PFSK-1 (cell line): ENCODE data around the gene TCTA.

Source experiments
- FOXP2 ChIP-seq: optimal IDR thresholded peaks from 2 replicates; pipeline ENCODE3; 2011; ENCODE audit warnings: borderline replicate concordance, control low read depth, inconsistent platforms; ENCODE audit not compliant: insufficient read depth; ENCODE audit errors: extremely low read length, extremely low read depth
- POLR2AphosphoS5 ChIP-seq: IDR thresholded peaks from 2 replicates; pipeline ENCODE4 v1.6.1; 2012; ENCODE audit warnings: low read depth, mild to moderate bottlenecking, control low read depth, low read length, moderate library complexity
- SIN3A ChIP-seq: IDR thresholded peaks from 2 replicates; pipeline ENCODE4 v1.6.1; 2012; ENCODE audit warnings: mild to moderate bottlenecking, low read length, moderate library complexity, borderline replicate concordance; ENCODE audit not compliant: insufficient read depth
- TAF1 ChIP-seq: IDR thresholded peaks from 2 replicates; pipeline ENCODE4 v1.6.1; 2012; ENCODE audit warnings: low read length, control low read depth, borderline replicate concordance; ENCODE audit not compliant: insufficient read depth
- TF ChIP-seq, protein P1 (sequence below), 2 experiments: IDR thresholded peaks; 2 replicates each; pipeline versions ENCODE4 v1.6.1 to v1.8.0; 2011 to 2012; ENCODE audit warnings: low read depth in 2 of 2, low read length in 2 of 2, control low read depth in 1 of 2, inconsistent platforms in 1 of 2, mild to moderate bottlenecking in 1 of 2, moderate library complexity in 1 of 2; ENCODE audit not compliant: insufficient read depth in 1 of 2

Gene TCTA

DNA sequence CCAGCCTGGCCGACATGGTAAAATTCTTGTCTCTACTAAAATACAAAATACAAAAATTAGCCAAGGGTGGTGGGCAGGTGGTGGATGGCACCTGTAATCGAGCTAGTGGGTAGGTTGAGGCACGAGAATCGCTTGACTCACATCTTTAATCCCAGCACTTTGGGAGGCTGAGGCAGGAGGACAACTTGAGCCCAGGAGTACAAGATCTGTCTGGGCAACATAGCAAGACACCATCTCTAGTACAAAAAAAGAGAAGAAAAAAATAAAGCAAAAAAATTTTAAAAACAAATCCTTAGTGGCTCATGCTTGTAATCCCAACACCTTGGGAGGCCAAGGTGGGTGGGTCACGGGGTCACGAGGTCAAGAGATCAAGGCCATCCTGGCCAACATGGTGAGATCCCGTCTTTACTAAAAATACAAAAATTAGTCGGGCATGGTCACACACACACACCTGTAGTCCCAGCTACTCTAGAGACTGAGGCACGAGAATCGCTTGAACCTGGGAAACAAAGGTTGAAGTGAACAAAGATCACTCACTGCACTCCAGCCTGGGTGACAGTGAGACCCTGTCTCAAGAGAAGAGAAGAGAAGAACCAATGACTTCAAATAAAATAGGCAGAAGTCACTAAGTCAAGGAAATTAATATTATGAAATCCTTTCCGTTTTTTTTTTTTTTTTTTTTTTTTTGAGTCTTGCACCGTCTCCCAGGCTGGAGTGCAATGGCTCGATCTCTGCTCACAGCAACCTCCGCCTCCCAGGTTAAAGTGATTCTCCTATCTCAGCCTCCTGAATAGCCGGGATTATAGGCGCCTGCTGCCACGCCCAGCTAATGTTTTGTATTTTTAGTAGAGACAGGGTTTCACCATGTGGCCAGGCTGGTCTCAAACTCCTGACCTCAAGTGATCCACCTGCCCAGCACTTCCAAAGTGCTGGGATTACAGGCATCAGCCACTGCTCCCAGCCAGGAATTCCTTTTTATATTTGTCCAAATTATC lies 5.4 kb upstream of the TCTA start:
- TF ChIP-seq FOXP2 (no peak), SIN3A (no peak), TAF1 (no peak), POLR2AphosphoS5 (no peak)
- TF ChIP-seq, protein P1, sequence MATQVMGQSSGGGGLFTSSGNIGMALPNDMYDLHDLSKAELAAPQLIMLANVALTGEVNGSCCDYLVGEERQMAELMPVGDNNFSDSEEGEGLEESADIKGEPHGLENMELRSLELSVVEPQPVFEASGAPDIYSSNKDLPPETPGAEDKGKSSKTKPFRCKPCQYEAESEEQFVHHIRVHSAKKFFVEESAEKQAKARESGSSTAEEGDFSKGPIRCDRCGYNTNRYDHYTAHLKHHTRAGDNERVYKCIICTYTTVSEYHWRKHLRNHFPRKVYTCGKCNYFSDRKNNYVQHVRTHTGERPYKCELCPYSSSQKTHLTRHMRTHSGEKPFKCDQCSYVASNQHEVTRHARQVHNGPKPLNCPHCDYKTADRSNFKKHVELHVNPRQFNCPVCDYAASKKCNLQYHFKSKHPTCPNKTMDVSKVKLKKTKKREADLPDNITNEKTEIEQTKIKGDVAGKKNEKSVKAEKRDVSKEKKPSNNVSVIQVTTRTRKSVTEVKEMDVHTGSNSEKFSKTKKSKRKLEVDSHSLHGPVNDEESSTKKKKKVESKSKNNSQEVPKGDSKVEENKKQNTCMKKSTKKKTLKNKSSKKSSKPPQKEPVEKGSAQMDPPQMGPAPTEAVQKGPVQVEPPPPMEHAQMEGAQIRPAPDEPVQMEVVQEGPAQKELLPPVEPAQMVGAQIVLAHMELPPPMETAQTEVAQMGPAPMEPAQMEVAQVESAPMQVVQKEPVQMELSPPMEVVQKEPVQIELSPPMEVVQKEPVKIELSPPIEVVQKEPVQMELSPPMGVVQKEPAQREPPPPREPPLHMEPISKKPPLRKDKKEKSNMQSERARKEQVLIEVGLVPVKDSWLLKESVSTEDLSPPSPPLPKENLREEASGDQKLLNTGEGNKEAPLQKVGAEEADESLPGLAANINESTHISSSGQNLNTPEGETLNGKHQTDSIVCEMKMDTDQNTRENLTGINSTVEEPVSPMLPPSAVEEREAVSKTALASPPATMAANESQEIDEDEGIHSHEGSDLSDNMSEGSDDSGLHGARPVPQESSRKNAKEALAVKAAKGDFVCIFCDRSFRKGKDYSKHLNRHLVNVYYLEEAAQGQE (IDR thresholded peaks at IDR 0.05; ENCODE audit: insufficient read depth in 1 of 2, low read depth in 2 of 2, low read length in 2 of 2) = no peak

DNA sequence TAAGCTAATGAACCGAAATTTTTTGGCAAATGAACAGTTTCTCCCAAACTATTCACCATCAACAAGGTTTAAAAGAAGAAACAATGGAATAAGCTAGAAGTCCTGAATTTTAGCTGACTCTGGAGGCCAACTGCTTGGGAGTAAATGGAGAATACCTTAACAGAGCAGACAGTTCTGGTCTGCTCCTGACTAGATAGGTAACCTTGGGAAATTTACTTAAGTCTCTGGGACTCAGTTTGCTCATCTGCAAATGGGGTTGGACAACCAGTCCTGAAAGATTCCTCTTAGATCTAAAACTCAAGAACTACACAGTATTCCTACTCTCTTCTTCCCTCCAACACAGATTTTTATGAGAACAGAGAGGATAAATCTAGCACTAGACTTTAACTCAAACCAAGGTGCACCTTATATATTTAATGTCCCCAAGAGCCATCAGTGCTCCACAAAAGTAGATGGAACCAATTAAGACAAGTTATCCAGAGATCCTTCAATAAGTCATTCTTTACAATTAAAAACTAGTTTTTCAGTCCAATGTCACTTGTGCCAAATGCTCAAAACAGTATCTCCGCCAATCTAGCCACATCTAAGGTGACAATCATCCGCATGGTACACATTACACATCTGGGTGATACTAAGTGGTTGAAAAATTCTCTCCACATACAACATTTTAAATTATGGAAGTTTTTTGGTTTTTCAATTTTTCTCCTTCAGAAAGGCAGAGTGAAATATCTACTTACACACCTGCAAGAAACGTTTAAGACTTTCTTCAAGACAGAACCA lies 2.0 kb upstream of the TCTA start:
- TF ChIP-seq, protein P1 (IDR thresholded peaks at IDR 0.05; ENCODE audit: insufficient read depth in 1 of 2, low read depth in 2 of 2, low read length in 2 of 2) = no peak
- no peak for TF ChIP-seq FOXP2
- TF ChIP-seq TAF1 = no peak
- TF ChIP-seq SIN3A = no peak
- TF ChIP-seq POLR2AphosphoS5 = no peak

DNA sequence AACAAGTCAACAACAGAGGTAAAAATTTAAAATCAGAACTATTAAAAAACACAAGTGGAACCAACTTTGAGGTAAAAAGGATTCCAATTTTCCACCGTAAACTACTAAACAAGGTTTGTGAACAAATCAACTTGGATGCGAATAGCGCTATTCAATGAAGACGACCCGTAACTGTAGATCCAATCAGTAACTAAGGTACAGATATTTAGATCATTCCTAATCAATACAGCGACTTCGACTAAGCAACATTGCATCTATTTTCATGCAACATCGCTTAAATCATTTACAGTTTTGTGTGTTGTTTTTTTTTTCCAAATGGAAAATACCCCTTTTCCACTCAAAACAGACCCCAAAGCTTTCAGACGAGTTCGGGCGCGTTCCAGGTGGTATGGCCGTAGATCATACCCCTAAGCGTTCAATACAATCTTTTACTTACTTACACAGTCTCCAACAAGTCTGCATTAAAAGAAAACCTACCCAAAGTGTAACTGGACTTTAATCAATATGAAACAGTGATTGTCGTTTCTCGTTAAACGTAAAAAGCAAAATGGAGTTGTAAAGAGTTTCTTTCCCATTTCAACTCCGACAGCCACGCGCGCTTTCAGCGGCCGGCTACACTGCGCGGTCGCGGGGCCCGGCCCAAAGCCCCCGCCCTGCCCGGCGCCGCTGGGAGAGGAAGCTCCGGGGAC lies 1.2 kb upstream of the TCTA start:
- no peak for TF ChIP-seq SIN3A
- no peak for TF ChIP-seq TAF1
- no peak for TF ChIP-seq FOXP2
- TF ChIP-seq, protein P1 (IDR thresholded peaks at IDR 0.05; ENCODE audit: insufficient read depth in 1 of 2, low read depth in 2 of 2, low read length in 2 of 2) = no peak
- TF ChIP-seq POLR2AphosphoS5 = no peak

DNA sequence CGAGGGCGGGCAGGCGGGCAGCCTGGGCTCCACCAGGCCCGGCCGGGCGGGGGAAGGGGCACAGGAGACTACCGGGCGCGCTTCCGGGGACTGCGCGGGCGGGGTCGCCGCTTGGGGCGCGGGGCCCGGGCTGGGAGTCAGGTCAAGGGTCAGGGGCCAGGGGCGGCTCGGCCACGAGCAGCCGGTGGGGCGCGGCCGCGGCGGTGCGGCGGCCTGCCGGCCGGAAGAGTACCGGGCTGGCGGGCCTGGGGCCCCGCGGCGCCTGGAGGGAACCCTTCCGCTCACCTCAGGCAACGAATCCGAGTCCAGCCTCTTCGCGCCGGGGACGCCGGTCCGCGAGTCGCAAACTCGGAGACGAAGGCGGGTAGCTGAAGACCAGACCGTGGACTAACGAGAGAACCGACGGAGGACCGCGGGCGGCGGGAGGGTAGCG lies 672 bp upstream of the TCTA start:
- TF ChIP-seq, protein P1 (IDR thresholded peaks at IDR 0.05; ENCODE audit: insufficient read depth in 1 of 2, low read depth in 2 of 2, low read length in 2 of 2) = no peak
- TF ChIP-seq SIN3A (no peak), TAF1 (no peak; the same call in 1 of the 2 replicates), FOXP2 (no peak), POLR2AphosphoS5 (no peak)
